ENCODE data around the gene LOXL1. TPM values are rescaled to one million over a fixed set of nuclear protein-coding genes. Genes with fewer than 3 reads are reported as not detected.

Gene LOXL1
- total RNA-seq, 1 donor = 176 TPM

DNA sequence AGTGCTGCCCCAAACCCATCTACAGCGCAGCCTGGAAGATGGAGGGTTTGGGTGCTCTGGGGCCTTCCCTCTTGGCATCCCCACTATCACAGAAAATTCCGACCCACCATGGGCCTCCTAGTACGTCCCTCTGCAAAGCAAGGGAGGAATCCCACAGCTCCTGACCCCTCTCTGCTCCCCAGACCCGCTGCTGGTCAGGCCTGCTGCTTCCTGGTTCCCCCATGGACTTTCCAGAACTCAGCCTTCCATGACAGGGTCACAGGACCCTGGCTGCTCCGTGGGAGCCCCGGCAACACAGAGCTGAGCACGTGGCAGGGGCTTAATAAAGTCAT lies 3.1 kb upstream of the LOXL1 start:
- H3K4me3 ChIP-seq (ENCODE audit: low read depth, low read length) = no peak overlapping the region
- DNase-seq (ENCODE audit: low read depth) = no peak
- no peak for TF ChIP-seq CTCF (IDR thresholded peaks at IDR 0.05; ENCODE audit: insufficient read depth, low read length)

- H3K4me3 ChIP-seq (ENCODE audit: low read depth, low read length) = no peak overlapping the region
- DNase-seq (ENCODE audit: low read depth) = no peak
- no peak for TF ChIP-seq CTCF (IDR thresholded peaks at IDR 0.05; ENCODE audit: insufficient read depth, low read length)
Measured at GRCh38 chr15:73923488-73924164, 2.6 kb upstream of the LOXL1 start.

- no peak for TF ChIP-seq CTCF (IDR thresholded peaks at IDR 0.05; ENCODE audit: insufficient read depth, low read length)
- H3K4me3 ChIP-seq (ENCODE audit: low read depth, low read length) = peak overlapping the region; percentile 33
- DNase-seq (ENCODE audit: low read depth) = peak; percentile 89
Measured at GRCh38 chr15:73924171-73924921, 1.9 kb upstream of the LOXL1 start.

DNA sequence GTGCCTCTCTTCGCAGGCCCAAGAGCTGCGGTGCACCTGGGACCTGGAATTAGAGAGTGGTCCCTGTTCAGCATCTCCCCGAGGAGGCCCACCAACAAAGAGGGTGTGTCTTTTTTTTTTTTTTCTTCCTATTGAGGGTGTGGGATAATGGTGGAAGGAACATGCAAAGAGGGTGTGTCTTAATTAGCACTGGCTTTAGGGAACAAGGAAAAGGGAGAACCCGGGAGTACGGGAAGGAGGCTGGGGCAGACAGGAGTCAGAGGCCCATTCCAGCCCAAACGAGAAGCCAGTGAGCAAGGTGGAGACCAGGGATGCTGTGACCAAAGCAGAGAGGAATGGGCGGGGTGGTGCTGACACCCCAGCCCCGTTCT lies 429 bp upstream of the LOXL1 start:
- no peak for DNase-seq (ENCODE audit: low read depth)
- TF ChIP-seq CTCF (IDR thresholded peaks at IDR 0.05; ENCODE audit: insufficient read depth, low read length) = no peak
- peak overlapping the region; percentile 93 for H3K4me3 ChIP-seq (ENCODE audit: low read depth, low read length)

- DNase-seq (ENCODE audit: low read depth) = no peak
- no peak for TF ChIP-seq CTCF (IDR thresholded peaks at IDR 0.05; ENCODE audit: insufficient read depth, low read length)
- H3K4me3 ChIP-seq (ENCODE audit: low read depth, low read length) = peak overlapping the region; percentile 93
Measured at GRCh38 chr15:73927003-73927475, 777 bp downstream of the LOXL1 start.

DNA sequence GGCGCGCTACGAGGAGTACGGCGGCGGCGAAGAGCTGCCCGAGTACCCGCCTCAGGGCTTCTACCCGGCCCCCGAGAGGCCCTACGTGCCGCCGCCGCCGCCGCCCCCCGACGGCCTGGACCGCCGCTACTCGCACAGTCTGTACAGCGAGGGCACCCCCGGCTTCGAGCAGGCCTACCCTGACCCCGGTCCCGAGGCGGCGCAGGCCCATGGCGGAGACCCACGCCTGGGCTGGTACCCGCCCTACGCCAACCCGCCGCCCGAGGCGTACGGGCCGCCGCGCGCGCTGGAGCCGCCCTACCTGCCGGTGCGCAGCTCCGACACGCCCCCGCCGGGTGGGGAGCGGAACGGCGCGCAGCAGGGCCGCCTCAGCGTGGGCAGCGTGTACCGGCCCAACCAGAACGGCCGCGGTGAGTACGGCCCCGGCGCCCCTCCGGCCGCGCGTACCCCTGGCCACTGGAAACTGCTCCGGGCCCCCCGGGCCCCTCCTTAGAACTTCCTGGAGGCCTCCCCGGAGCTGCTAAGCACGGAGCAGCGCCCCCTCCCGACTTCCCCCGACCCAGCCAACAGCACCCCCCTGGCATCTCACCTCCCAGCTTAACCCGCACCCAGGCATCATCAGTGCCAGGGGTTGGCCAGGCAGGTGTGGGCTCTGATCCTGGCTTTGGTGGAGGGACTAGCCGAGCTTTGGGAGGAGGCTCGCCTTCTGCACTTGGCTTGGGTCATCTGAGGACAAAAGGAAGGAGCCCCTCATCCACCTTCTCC lies 1.4 kb downstream of the LOXL1 start:
- peak; percentile 40 for DNase-seq (ENCODE audit: low read depth)
- H3K4me3 ChIP-seq (ENCODE audit: low read depth, low read length) = peak overlapping the region; percentile 93
- peak; percentile 53 for TF ChIP-seq CTCF (IDR thresholded peaks at IDR 0.05; ENCODE audit: insufficient read depth, low read length)
